Osteoblast (primary cell): ENCODE results near the gene EMX1. TPM values are rescaled to one million over a fixed set of nuclear protein-coding genes. Genes with fewer than 3 reads are reported as not detected.

Experiments used
- DNase-seq: peaks from one replicate; pipeline ENCODE4 v3.0.0; 2011; ENCODE audit warnings: low spot score, mixed read lengths; ENCODE audit not compliant: insufficient read length; ENCODE audit errors: missing footprints
- H2AFZ ChIP-seq: 2 replicates; pipeline ENCODE4 v1.6.0; 2011; ENCODE audit warnings: mild to moderate bottlenecking, low read length
- H3K27ac ChIP-seq: 2 replicates; pipeline ENCODE4 v1.5.1; 2011; ENCODE audit warnings: mild to moderate bottlenecking, low read depth, low read length, moderate library complexity
- H3K27me3 ChIP-seq: 2 replicates; pipeline ENCODE4 v1.6.0; 2012; ENCODE audit warnings: mild to moderate bottlenecking, control low read depth, inconsistent platforms, low read length, moderate library complexity; ENCODE audit not compliant: insufficient read depth
- H3K36me3 ChIP-seq: 2 replicates; pipeline ENCODE4 v1.5.1; 2011; ENCODE audit warnings: mild to moderate bottlenecking, low read length, control low read depth, moderate library complexity; ENCODE audit not compliant: insufficient read depth
- H3K4me1 ChIP-seq: 2 replicates; pipeline ENCODE4 v1.5.1; 2011; ENCODE audit warnings: mild to moderate bottlenecking, low read length, control low read depth, moderate library complexity; ENCODE audit not compliant: insufficient read depth
- H3K4me2 ChIP-seq: 2 replicates; pipeline ENCODE4 v1.6.0; 2011; ENCODE audit warnings: mild to moderate bottlenecking, low read length; ENCODE audit not compliant: insufficient read depth
- H3K4me3 ChIP-seq: fragments of 200-600 bp; sonication (generic); 3 replicates; pipeline ENCODE4 v1.5.1; 2012; ENCODE audit warnings: mild to moderate bottlenecking, low read length, inconsistent platforms; ENCODE audit not compliant: insufficient read depth
- H3K79me2 ChIP-seq: 2 replicates; pipeline ENCODE4 v1.6.0; 2012; ENCODE audit warnings: mild to moderate bottlenecking, low read length, control low read depth, inconsistent platforms; ENCODE audit not compliant: insufficient read depth
- H3K9me3 ChIP-seq: 2 replicates; pipeline ENCODE4 v1.5.1; 2011; ENCODE audit warnings: low read depth, low read length, control low read depth
- H4K20me1 ChIP-seq: 2 replicates; pipeline ENCODE4 v1.6.0; 2012; ENCODE audit warnings: mild to moderate bottlenecking, low read length, control low read depth; ENCODE audit not compliant: insufficient read depth
- CTCF ChIP-seq: IDR thresholded peaks from 2 replicates; pipeline ENCODE4 v1.5.1; 2011; ENCODE audit warnings: mild to moderate bottlenecking, low read depth, low read length, moderate library complexity; ENCODE audit errors: extremely low read depth
- total RNA-seq: library from RNA; depleted of rRNA; stranded (reverse); fragments of >200 nt; gene quantifications from 2 replicates; pipeline ENCODE4 v1.2.3, GENCODE V29; 2012

EMX1 gene
- total RNA-seq, 1 donor: not detected

- peak; percentile 72 for DNase-seq
- no peak overlapping the region for H3K4me2 ChIP-seq
- TF ChIP-seq CTCF: no peak
- H3K4me1 ChIP-seq: no peaks in the 10 kb centered on the region
- no peak overlapping the region for H3K27ac ChIP-seq
- H4K20me1 ChIP-seq: peaks cover 2% of the 10 kb centered on the region
- no peaks in the 10 kb centered on the region for H3K36me3 ChIP-seq
- H3K79me2 ChIP-seq: no peaks in the 10 kb centered on the region
- H2AFZ ChIP-seq: no peak overlapping the region
- no peak overlapping the region for H3K4me3 ChIP-seq
- H3K27me3 ChIP-seq: peaks cover 96% of the 10 kb centered on the region
- H3K9me3 ChIP-seq: peaks cover 14% of the 10 kb centered on the region
Measured at GRCh38 chr2:72921853-72922252, 4.5 kb downstream of the EMX1 start.

GRCh38 chr2:72923833-72924352, 6.6 kb downstream of the EMX1 start:
- Histone ChIP-seq H4K20me1 (peaks cover 2% of the 10 kb centered on the region), H3K36me3 (no peaks in the 10 kb centered on the region), H3K27me3 (peaks cover 100% of the 10 kb centered on the region), H3K4me2 (no peak overlapping the region), H3K79me2 (no peaks in the 10 kb centered on the region), H3K9me3 (peaks cover 14% of the 10 kb centered on the region), H3K4me1 (no peaks in the 10 kb centered on the region), H3K27ac (no peak overlapping the region), H2AFZ (no peak overlapping the region), H3K4me3 (no peak overlapping the region)
- peak; percentile 75 for DNase-seq
- TF ChIP-seq CTCF: no peak

GRCh38 chr2:72924353-72925240, 7.3 kb downstream of the EMX1 start:
- H3K79me2 ChIP-seq: no peaks in the 10 kb centered on the region
- H3K4me1 ChIP-seq: no peaks in the 10 kb centered on the region
- H3K4me3 ChIP-seq: no peak overlapping the region
- no peak overlapping the region for H3K4me2 ChIP-seq
- H3K27me3 ChIP-seq: peaks cover 100% of the 10 kb centered on the region
- peaks cover 14% of the 10 kb centered on the region for H3K9me3 ChIP-seq
- TF ChIP-seq CTCF: no peak
- peaks cover 2% of the 10 kb centered on the region for H4K20me1 ChIP-seq
- no peak overlapping the region for H3K27ac ChIP-seq
- H2AFZ ChIP-seq: no peak overlapping the region
- DNase-seq: peak; percentile 85
- no peaks in the 10 kb centered on the region for H3K36me3 ChIP-seq

GRCh38 chr2:72925328-72925943, 8.1 kb downstream of the EMX1 start:
- no peaks in the 10 kb centered on the region for H3K36me3 ChIP-seq
- no peaks in the 10 kb centered on the region for H3K4me1 ChIP-seq
- no peak overlapping the region for H3K27ac ChIP-seq
- H3K4me3 ChIP-seq: no peak overlapping the region
- DNase-seq: peak; percentile 88
- H3K9me3 ChIP-seq: peaks cover 14% of the 10 kb centered on the region
- no peak overlapping the region for H2AFZ ChIP-seq
- peaks cover 2% of the 10 kb centered on the region for H4K20me1 ChIP-seq
- H3K27me3 ChIP-seq: peaks cover 100% of the 10 kb centered on the region
- H3K79me2 ChIP-seq: no peaks in the 10 kb centered on the region
- no peak overlapping the region for H3K4me2 ChIP-seq
- TF ChIP-seq CTCF: no peak
